HG03565 (cell line): ENCODE results near the gene TACR2.

Experiments
- ATAC-seq: cut with Tn5 transposase; IDR thresholded peaks from one replicate; pipeline ENCODE4 v1.9.1; 2021; ENCODE audit warnings: mild to moderate bottlenecking, moderate library complexity; ENCODE audit not compliant: unreplicated experiment

The TACR2 gene

GRCh38 chr10:69421611-69422308 lies 5.0 kb upstream of the TACR2 start:
- ATAC-seq = no peak

GRCh38 chr10:69419744-69420126 lies 3.0 kb upstream of the TACR2 start:
- ATAC-seq = no peak

GRCh38 chr10:69419096-69419743 lies 2.5 kb upstream of the TACR2 start:
- ATAC-seq = no peak

- no peak for ATAC-seq
Measured at GRCh38 chr10:69418052-69418752, 1.5 kb upstream of the TACR2 start.

- no peak for ATAC-seq
Measured at GRCh38 chr10:69417542-69417941, 824 bp upstream of the TACR2 start.

- no peak for ATAC-seq
Measured at GRCh38 chr10:69415951-69416350, 767 bp downstream of the TACR2 start.

- no peak for ATAC-seq
Measured at GRCh38 chr10:69415049-69415448, 1.7 kb downstream of the TACR2 start.

- no peak for ATAC-seq
Measured at GRCh38 chr10:69414036-69415018, 2.4 kb downstream of the TACR2 start.

- ATAC-seq = no peak
Measured at GRCh38 chr10:69413221-69413865, 3.4 kb downstream of the TACR2 start.

- ATAC-seq = no peak
Measured at GRCh38 chr10:69412232-69412790, 4.4 kb downstream of the TACR2 start.

- ATAC-seq = no peak
Measured at GRCh38 chr10:69411476-69411875, 5.2 kb downstream of the TACR2 start.

GRCh38 chr10:69410487-69410886 lies 6.2 kb downstream of the TACR2 start:
- ATAC-seq = no peak

- peak; percentile 40 for ATAC-seq
Measured at GRCh38 chr10:69409968-69410367, 6.8 kb downstream of the TACR2 start.

GRCh38 chr10:69409176-69409495 lies 7.6 kb downstream of the TACR2 start:
- no peak for ATAC-seq

GRCh38 chr10:69408318-69409175 lies 8.2 kb downstream of the TACR2 start:
- ATAC-seq = peak; percentile 71

GRCh38 chr10:69407621-69408301 lies 9.0 kb downstream of the TACR2 start:
- no peak for ATAC-seq

- no peak for ATAC-seq
Measured at GRCh38 chr10:69406816-69407580, 9.7 kb downstream of the TACR2 start.

- no peak for ATAC-seq
Measured at GRCh38 chr10:69406302-69406811, 10.4 kb downstream of the TACR2 start.
